D341Med (cell line): Measurements from ENCODE around the gene B3GNT5.

Source experiments
- DNase-seq: peaks from one replicate; pipeline ENCODE4 v3.0.0; 2012; ENCODE audit warnings: low spot score

The B3GNT5 gene

GRCh38 chr3:183291497-183292031, 38.5 kb downstream of the B3GNT5 start:
- no peak for DNase-seq

- no peak for DNase-seq
These were observed 40.9 kb downstream of the B3GNT5 start for GRCh38 chr3:183293966-183294365.

- no peak for DNase-seq
These were observed 42.2 kb downstream of the B3GNT5 start for GRCh38 chr3:183295211-183295610.

GRCh38 chr3:183296944-183297343, 43.9 kb downstream of the B3GNT5 start:
- no peak for DNase-seq

GRCh38 chr3:183298701-183299153, 45.7 kb downstream of the B3GNT5 start:
- DNase-seq, result no peak

- DNase-seq, result no peak
These were observed 46.9 kb downstream of the B3GNT5 start for GRCh38 chr3:183299976-183300375.

GRCh38 chr3:183300996-183301562, 48.0 kb downstream of the B3GNT5 start:
- DNase-seq, result no peak

- DNase-seq, result no peak
These were observed 49.0 kb downstream of the B3GNT5 start for GRCh38 chr3:183301937-183302580.

- DNase-seq, result no peak
These were observed 50.6 kb downstream of the B3GNT5 start for GRCh38 chr3:183303690-183304089.

GRCh38 chr3:183306798-183307671, 54.0 kb downstream of the B3GNT5 start:
- DNase-seq, result no peak

- no peak for DNase-seq
These were observed 54.7 kb downstream of the B3GNT5 start for GRCh38 chr3:183307749-183308148.

GRCh38 chr3:183308751-183309150, 55.7 kb downstream of the B3GNT5 start:
- no peak for DNase-seq

- no peak for DNase-seq
These were observed 56.2 kb downstream of the B3GNT5 start for GRCh38 chr3:183309276-183309675.

- no peak for DNase-seq
These were observed 57.9 kb downstream of the B3GNT5 start for GRCh38 chr3:183310936-183311335.

- no peak for DNase-seq
These were observed 59.4 kb downstream of the B3GNT5 start for GRCh38 chr3:183312433-183312832.

- DNase-seq, result no peak
These were observed 60.3 kb downstream of the B3GNT5 start for GRCh38 chr3:183313351-183313750.

GRCh38 chr3:183313764-183314163, 60.7 kb downstream of the B3GNT5 start:
- DNase-seq, result no peak

- DNase-seq, result no peak
These were observed 62.7 kb downstream of the B3GNT5 start for GRCh38 chr3:183315739-183316138.

- no peak for DNase-seq
These were observed 64.2 kb downstream of the B3GNT5 start for GRCh38 chr3:183317271-183317670.

GRCh38 chr3:183317886-183318865, 65.1 kb downstream of the B3GNT5 start:
- no peak for DNase-seq

GRCh38 chr3:183318877-183319276, 65.8 kb downstream of the B3GNT5 start:
- DNase-seq, result no peak

- no peak for DNase-seq
These were observed 66.3 kb downstream of the B3GNT5 start for GRCh38 chr3:183319371-183319770.
